Activated B cell treated with CpG ODN at 0.5 μM for 24 hours (primary cell): Measurements from ENCODE around the gene LARP6. TPM values are rescaled to one million over a fixed set of nuclear protein-coding genes. Genes with fewer than 3 reads are reported as not detected.

Experiments
- ATAC-seq: fragments of 200-7000 bp; cut with Tn5 transposase; one replicate; pipeline ENCODE4 v1.10.0; 2021; ENCODE audit warnings: low read depth, mild to moderate bottlenecking, moderate library complexity
- CTCF ChIA-PET: fragments of 350-600 bp; sonication (Branson Sonifier 250); formaldehyde crosslinking; loops from one replicate; lab custom pipeline; 2021; ENCODE audit warnings: antibody characterized with exemption; lab: Charles Lee
- POLR2A ChIA-PET: fragments of 350-600 bp; sonication (Branson Sonifier 250); formaldehyde crosslinking; loops from one replicate; lab custom pipeline; 2021; ENCODE audit warnings: antibody characterized with exemption; lab: Charles Lee
- DNase-seq: peaks from one replicate; pipeline ENCODE4 v3.0.0; 2022
- H3K27ac Mint-ChIP-seq: one replicate; pipeline ENCODE4 v1.8.0; 2020; ENCODE audit warnings: mixed read lengths
- H3K27me3 Mint-ChIP-seq: one replicate; pipeline ENCODE4 v1.8.0; 2021; ENCODE audit warnings: mixed read lengths
- H3K36me3 Mint-ChIP-seq: one replicate; pipeline ENCODE4 v1.8.0; 2021; ENCODE audit warnings: low read depth, mixed read lengths
- H3K4me1 Mint-ChIP-seq: one replicate; pipeline ENCODE4 v1.8.0; 2021; ENCODE audit warnings: mixed read lengths
- H3K4me3 Mint-ChIP-seq: one replicate; pipeline ENCODE4 v1.8.0; 2020; ENCODE audit warnings: mild to moderate bottlenecking, mixed read lengths
- H3K9me3 Mint-ChIP-seq: one replicate; pipeline ENCODE4 v1.8.0; 2020; ENCODE audit warnings: mixed read lengths
- CTCF ChIP-seq: fragments of 200-600 bp; IDR thresholded peaks from one replicate; pipeline ENCODE4 v1.8.0; 2022; ENCODE audit warnings: antibody characterized with exemption, mild to moderate bottlenecking
- intact Hi-C: fragments of 100-400 bp; cut with micrococcal nuclease; formaldehyde crosslinking; loops from one replicate; pipeline ENCODE4 v1.15.1; 2024
- total RNA-seq: library from RNA; stranded (reverse); gene quantifications from 2 replicates; pipeline ENCODE4 v1.2.3, GENCODE V29; 2022

LARP6 gene
- total RNA-seq, 1 donor from 2014 or later = not detected

GRCh38 chr15:70783610-70784022 is 70.3 kb downstream of the LARP6 start:
- DNase-seq (no peak), ATAC-seq (no peak)
- intact Hi-C loops = no loop called here
- Mint-ChIP-seq H3K4me1 (no peaks in the 10 kb centered on the region), H3K27ac (no peak overlapping the region), H3K4me3 (no peak overlapping the region), H3K9me3 (no peaks in the 10 kb centered on the region), H3K27me3 (peaks cover 15% of the 10 kb centered on the region), H3K36me3 (no peaks in the 10 kb centered on the region)
- TF ChIP-seq CTCF = no peak
- POLR2A ChIA-PET = no interaction called here
- CTCF ChIA-PET = no interaction called here

GRCh38 chr15:70783041-70783440 is 70.9 kb downstream of the LARP6 start:
- CTCF ChIA-PET = no interaction called here
- TF ChIP-seq CTCF = no peak
- ATAC-seq (no peak), DNase-seq (no peak)
- H3K36me3 Mint-ChIP-seq = no peaks in the 10 kb centered on the region
- peaks cover 15% of the 10 kb centered on the region for H3K27me3 Mint-ChIP-seq
- H3K27ac Mint-ChIP-seq = no peak overlapping the region
- H3K4me3 Mint-ChIP-seq = no peak overlapping the region
- intact Hi-C loops = no loop called here
- no peaks in the 10 kb centered on the region for H3K4me1 Mint-ChIP-seq
- POLR2A ChIA-PET = no interaction called here
- no peaks in the 10 kb centered on the region for H3K9me3 Mint-ChIP-seq

- Mint-ChIP-seq H3K36me3 (no peaks in the 10 kb centered on the region), H3K27ac (no peak overlapping the region), H3K4me3 (no peak overlapping the region), H3K9me3 (no peaks in the 10 kb centered on the region), H3K4me1 (no peaks in the 10 kb centered on the region), H3K27me3 (peaks cover 17% of the 10 kb centered on the region)
- ATAC-seq = no peak
- POLR2A ChIA-PET = no interaction called here
- no peak for DNase-seq
- intact Hi-C loops = no loop called here
- CTCF ChIA-PET = no interaction called here
- no peak for TF ChIP-seq CTCF
These were observed 72.7 kb downstream of the LARP6 start for GRCh38 chr15:70781236-70781635.

Other genes with a start within 250 kb of the LARP6 start
- gene UACA, start 90.6 kb downstream of the LARP6 start, total RNA-seq = 0.56 and 1.00 TPM in 2 replicates
- 0.27 and 0.34 TPM in 2 replicates for gene THAP10, start 38.3 kb upstream of the LARP6 start, total RNA-seq
- gene LRRC49, start 38.7 kb upstream of the LARP6 start, total RNA-seq = 0.84 and 1.0 TPM in 2 replicates